Heart right ventricle (tissue), 16 donors: ENCODE measurements around the gene DNTTIP2. TPM values are rescaled to one million over a fixed set of nuclear protein-coding genes. Genes with fewer than 3 reads are reported as not detected.

Experiments
- ATAC-seq, 8 donors: fragments of 200-7000 bp; cut with Tn5 transposase; one replicate each; pipeline ENCODE4 v1.9.1; 2020; ENCODE audit warnings: mild to moderate bottlenecking in 8 of 8, moderate library complexity in 8 of 8, moderate number of reproducible peaks in 1 of 8
- DNase-seq, 2 donors: peaks; one replicate each; pipeline ENCODE4 v3.0.0-alpha.2; 2020
- H3K27ac ChIP-seq, 10 donors: fragments of 200-600 bp; sonication (generic) in 2 of 10; one replicate each; pipeline versions ENCODE4 v1.5.0 to v1.8.0; 2020 to 2022; ENCODE audit warnings: mild to moderate bottlenecking in 3 of 10
- H3K27me3 ChIP-seq, 7 donors: fragments of 200-600 bp; one replicate each; pipeline ENCODE4 v1.8.0; 2021 to 2022; ENCODE audit warnings: mild to moderate bottlenecking in 2 of 7
- H3K36me3 ChIP-seq, 9 donors: fragments of 200-600 bp; sonication (generic) in 1 of 9; one replicate each; pipeline versions ENCODE4 v1.5.0 to v1.8.0; 2020 to 2022; ENCODE audit warnings: mild to moderate bottlenecking in 2 of 9
- H3K4me1 ChIP-seq, 9 donors: fragments of 200-600 bp; sonication (generic) in 1 of 9; one replicate each; pipeline versions ENCODE4 v1.5.0 to v1.8.0; 2020 to 2022; ENCODE audit warnings: mild to moderate bottlenecking in 4 of 9
- H3K4me3 ChIP-seq, 10 donors: fragments of 200-600 bp; sonication (generic) in 2 of 10; one replicate each; pipeline versions ENCODE4 v1.5.0 to v1.8.0; 2020 to 2022; ENCODE audit warnings: mild to moderate bottlenecking in 7 of 10, moderate library complexity in 2 of 10
- H3K9me3 ChIP-seq, 11 donors: fragments of 200-600 bp in 10 of 11; sonication (generic) in 2 of 11; one replicate each; pipeline versions ENCODE4 v1.5.0 to v1.8.0; 2013 to 2022; ENCODE audit warnings: mild to moderate bottlenecking in 2 of 11, control low read depth in 1 of 11, moderate library complexity in 1 of 11
- CTCF ChIP-seq, 9 donors: fragments of 200-600 bp; sonication (generic) in 2 of 9; IDR thresholded peaks; one replicate each; pipeline versions ENCODE4 v1.5.0 to v1.8.0; 2021 to 2022; ENCODE audit warnings: antibody characterized with exemption in 9 of 9, mild to moderate bottlenecking in 5 of 9, moderate library complexity in 1 of 9
- whole genome bisulfite sequencing, 2 donors: extraction: QIAGEN DNeasy Blood & Tissue Kit; methylation state at CpG; one replicate each; pipeline ENCODE4 v1.1.7; 2013; ENCODE audit warnings: inconsistent platforms in 1 of 2; 5-methylcytosine and 5-hydroxymethylcytosine counted together
- intact Hi-C, 10 donors: fragments of 100-400 bp; cut with DNase I; formaldehyde crosslinking; loops; one replicate each; pipeline versions ENCODE4 v1.11.1 to v1.14.2; 2022
- polyA plus RNA-seq, 2 donors: library from polyadenylated mRNA; stranded (reverse); fragments of 200-250 nt; gene quantifications; one replicate each; pipeline ENCODE4 v1.2.3, GENCODE V29; 2013
- total RNA-seq, 10 donors: library from RNA; stranded (reverse); fragmentation: NEBNext Ultra II Directional in 3 of 10; extraction: Animal tissue kit (Norgen Biotek cat#: 25700) in 3 of 10; gene quantifications; one replicate each; pipeline versions ENCODE4 v1.2.1 to v1.2.4, GENCODE V29; 2021 to 2023
- donor health status: Arrhythmogenic right ventricular cardiomyopathy.
- donor health status: ischemic (EF 13 %, LVEDD 7.1; RV severe dilation, severe dysfunction).
- donor health status: healthy with polysubstance abuse.
- donor health status: DM: no; HTN: yes; CAD: no.
- donor health status: DM: no; HTN: no; CAD: no.
- donor health status: ischemic (EF 25% LVEDD 6.9; RV normal size, moderate dysfunction).
- donor health status: ischemic (EF 25% LVEDD 5.7; RV mildly dilated, moderate dysfunction).
- donor health status: healthy.
- donor health status: DM: yes; HTN: yes; CAD: no.
- donor health status: Ischemic cardiomyopathy.
- donor health status: ischemic (EF 35%, LVEDD 5.7; RV mildly dilated, moderate dysfunction).
- donor health status: nonischemic (EF 11% LVEDD 7.7; RV severe dilation, severe dysfunction).
- donor health status: DM: yes; HTN: yes; CAD: no.
- donor health status: PGD.
- donor health status: ischemic (EF 29% LVEDD 5.4; RV normal size, mild dysfunction).
- donor health status: nonischemic (EF 23%, LVEDD 6.1; RV moderate dilation, normal function).

Gene DNTTIP2
- total and polyA plus RNA-seq, 12 donors: 33.9 to 64.7 (median 41.7) TPM

- intact Hi-C loops: no loop called here
- no peak for DNase-seq
- ATAC-seq: no peak
- H3K9me3 ChIP-seq: no peaks in the 10 kb centered on the region
- no peak for TF ChIP-seq CTCF (IDR thresholded peaks at IDR 0.05)
- no peak overlapping the region for H3K27ac ChIP-seq
- peaks cover 0 to 23% (median 18%) of the 10 kb centered on the region in 9 donors for H3K4me1 ChIP-seq
- WGBS, 2 donors: 82 to 84% methylated on average over 4 of the region's 4 CpGs
- no peaks in the 10 kb centered on the region for H3K27me3 ChIP-seq
- H3K36me3 ChIP-seq: peaks cover 0 to 28% (median under 1%) of the 10 kb centered on the region in 9 donors
- H3K4me3 ChIP-seq: no peak overlapping the region
Measured at GRCh38 chr1:93882269-93882668, 3.3 kb upstream of the DNTTIP2 start.

GRCh38 chr1:93880731-93881130 is 1.7 kb upstream of the DNTTIP2 start:
- Histone ChIP-seq H3K4me1 (peaks cover 0 to 36% (median 34%) of the 10 kb centered on the region in 9 donors), H3K9me3 (no peaks in the 10 kb centered on the region), H3K27me3 (no peaks in the 10 kb centered on the region), H3K36me3 (peaks cover 0 to 37% (median 14%) of the 10 kb centered on the region in 9 donors), H3K27ac (no peak overlapping the region), H3K4me3 (no peak overlapping the region)
- no peak for TF ChIP-seq CTCF (IDR thresholded peaks at IDR 0.05)
- ATAC-seq: no peak
- intact Hi-C loops: no loop called here
- WGBS, 2 donors: 95 to 96% methylated on average over 2 of the region's 2 CpGs
- no peak for DNase-seq

GRCh38 chr1:93878501-93878888 is 511 bp downstream of the DNTTIP2 start:
- Histone ChIP-seq H3K4me3 (peak overlapping the region; percentile 45 to 100 (median 82)), H3K27ac (peak overlapping the region; percentile 47 to 98 (median 90)), H3K36me3 (peaks cover 0 to 55% (median 32%) of the 10 kb centered on the region in 9 donors), H3K27me3 (no peaks in the 10 kb centered on the region), H3K9me3 (no peaks in the 10 kb centered on the region), H3K4me1 (peaks cover 0 to 36% (median 35%) of the 10 kb centered on the region in 9 donors)
- no peak for TF ChIP-seq CTCF (IDR thresholded peaks at IDR 0.05)
- peak; percentile 19 to 22 for DNase-seq
- ATAC-seq: peak; percentile 21 to 70 (median 48)
- 0 to 1% methylated on average over 20 of the region's 20 CpGs for WGBS, 2 donors
- intact Hi-C loops: loop anchor here in 2 of 10 donors (2.0 to 10.0 kb wide), 2 partner anchors 30 to 1044 kb away; partner anchors contain the start of genes GCLM (in 1 of the 2) and RPL5 (in 1 of the 2)

GRCh38 chr1:93877529-93877928 is 1.5 kb downstream of the DNTTIP2 start:
- peaks cover 0 to 36% (median 35%) of the 10 kb centered on the region in 9 donors for H3K4me1 ChIP-seq
- H3K4me3 ChIP-seq: peak overlapping the region in 1 of 10 donors; percentile 76
- no peaks in the 10 kb centered on the region for H3K27me3 ChIP-seq
- no peak for DNase-seq
- 87 to 90% methylated on average over 4 of the region's 4 CpGs for WGBS, 2 donors
- ATAC-seq: no peak
- intact Hi-C loops: loop anchor here in 1 of 10 donors (10.0 kb wide), 1 partner anchor 1043 kb away; the partner anchor contains the start of gene RPL5
- peak overlapping the region in 1 of 10 donors; percentile 95 for H3K27ac ChIP-seq
- H3K9me3 ChIP-seq: no peaks in the 10 kb centered on the region
- peaks cover 0 to 56% (median 33%) of the 10 kb centered on the region in 9 donors for H3K36me3 ChIP-seq
- TF ChIP-seq CTCF (IDR thresholded peaks at IDR 0.05): no peak
